ENCODE measurements around the gene POC5.

The POC5 gene

GRCh38 chr5:75656311-75657003 lies 60.8 kb downstream of the POC5 start:
- DNase-seq, result no peak

DNA sequence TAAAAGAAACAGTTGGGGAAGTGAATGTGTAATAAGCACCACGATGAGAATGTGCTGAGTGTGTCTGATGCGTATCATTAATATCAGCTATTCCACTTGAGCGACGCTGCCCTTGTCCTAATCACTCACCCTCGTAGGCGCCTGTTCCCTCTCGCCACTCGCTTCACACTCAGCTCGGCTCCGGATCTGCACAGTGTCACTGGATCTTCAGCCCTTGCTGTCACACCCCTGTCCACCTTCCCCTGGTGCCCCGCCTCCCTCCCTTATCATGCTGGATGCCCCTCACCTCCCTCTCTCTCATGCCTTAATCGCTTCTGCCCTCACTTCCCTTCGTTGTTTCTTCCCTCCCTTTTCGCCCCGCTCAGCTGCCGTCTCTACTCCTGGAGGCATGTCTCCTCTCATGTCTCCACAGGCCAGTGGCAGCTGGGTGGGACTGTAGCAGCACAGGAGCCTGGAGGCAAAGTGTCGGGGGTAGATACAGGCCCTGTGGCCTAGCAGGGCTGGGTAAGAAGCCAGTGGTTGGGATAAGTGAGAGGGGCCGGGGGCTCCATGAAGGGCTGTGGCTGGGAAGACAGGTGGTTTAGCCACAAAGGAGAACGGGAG lies 62.4 kb downstream of the POC5 start:
- no peak for DNase-seq

DNA sequence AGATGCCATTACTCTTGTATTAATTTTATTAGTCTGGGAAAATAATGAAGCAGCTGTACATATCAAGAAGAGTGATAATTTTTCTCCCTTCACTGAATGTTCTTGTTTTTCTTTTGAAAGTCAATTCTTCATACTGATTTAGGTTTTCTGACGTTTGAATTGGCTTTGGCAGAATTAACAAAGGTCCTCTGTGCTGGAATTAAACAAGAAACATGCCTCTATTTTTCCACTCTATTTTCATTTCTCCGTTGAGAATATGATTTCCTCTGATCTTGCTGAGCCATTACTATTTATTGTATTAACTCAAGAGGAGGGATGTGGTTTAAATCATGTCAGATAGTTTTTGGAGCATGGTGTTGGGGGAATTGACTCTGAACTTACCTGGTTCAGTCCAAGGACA lies 63.7 kb downstream of the POC5 start:
- DNase-seq, result no peak

GRCh38 chr5:75651575-75652238 lies 65.5 kb downstream of the POC5 start:
- DNase-seq, result no peak

DNA sequence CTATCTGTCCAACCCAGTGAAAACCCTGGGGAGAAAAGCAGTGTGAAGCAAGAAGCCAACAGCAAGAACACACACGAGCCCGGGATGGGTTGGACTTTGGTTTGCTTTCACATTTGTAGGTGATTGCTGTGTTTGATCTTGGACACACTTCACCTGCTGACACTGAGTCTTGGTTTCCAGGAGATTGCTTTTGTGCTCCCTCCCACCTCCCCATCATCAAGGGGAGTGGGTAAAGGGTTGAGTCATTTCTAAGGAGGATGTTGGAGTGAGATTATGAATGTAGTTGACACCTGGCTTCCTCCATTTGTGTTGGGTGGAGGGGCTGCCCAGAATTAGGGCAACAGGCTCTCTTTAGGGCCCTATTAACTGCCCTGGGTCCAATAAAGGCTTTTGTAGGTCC lies 68.5 kb downstream of the POC5 start:
- no peak for DNase-seq

- no peak for DNase-seq
Observed at GRCh38 chr5:75640826-75641225, 76.4 kb downstream of the POC5 start.

- DNase-seq, result no peak
Observed at GRCh38 chr5:75640395-75640794, 76.8 kb downstream of the POC5 start.

GRCh38 chr5:75639535-75640311 lies 77.5 kb downstream of the POC5 start:
- DNase-seq, result no peak

DNA sequence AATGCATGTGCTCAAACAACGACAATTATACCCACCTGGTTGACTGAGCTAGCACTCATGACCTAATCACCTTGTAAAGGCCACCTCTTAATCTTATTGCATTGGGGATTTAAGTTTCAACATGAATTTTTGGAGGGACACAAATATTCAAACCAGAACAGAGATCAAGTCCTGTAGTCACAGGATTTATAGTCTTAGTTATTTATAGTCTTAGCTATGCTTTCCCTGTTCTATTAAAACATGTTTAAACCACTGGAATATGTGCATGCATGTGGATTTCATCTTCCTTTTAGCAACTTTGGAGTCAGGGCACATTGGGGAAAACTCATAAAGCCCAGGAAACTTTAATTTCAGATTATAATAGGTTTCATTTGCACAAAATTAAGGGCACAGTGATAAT lies 79.3 kb downstream of the POC5 start:
- no peak for DNase-seq

DNA sequence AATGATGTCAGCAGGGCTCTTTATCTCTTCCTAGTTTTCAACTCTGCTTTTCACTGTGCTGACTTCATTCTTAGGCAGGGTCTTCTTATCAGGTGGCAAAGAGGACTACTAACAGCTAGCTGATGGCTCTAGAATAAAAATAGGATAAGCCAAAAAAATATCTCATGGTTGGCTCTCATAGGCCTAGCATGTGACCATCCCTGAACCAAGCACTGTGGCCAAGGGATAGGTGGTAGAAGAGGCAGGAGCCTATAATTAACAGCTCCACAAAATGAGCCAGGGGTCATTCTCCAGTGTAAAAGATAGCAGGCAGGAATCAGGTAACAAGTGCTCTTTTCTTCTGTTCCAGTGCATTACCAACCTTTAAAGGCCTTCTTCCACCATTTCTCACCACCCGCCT lies 84.9 kb downstream of the POC5 start:
- DNase-seq, result no peak

GRCh38 chr5:75630875-75631274 lies 86.4 kb downstream of the POC5 start:
- no peak for DNase-seq

GRCh38 chr5:75627801-75628200 lies 89.4 kb downstream of the POC5 start:
- no peak for DNase-seq

- DNase-seq, result no peak
Observed at GRCh38 chr5:75626959-75627358, 90.3 kb downstream of the POC5 start.
